Astrocyte (in vitro differentiated cells and primary cell): ENCODE data around the gene PEMT. TPM values are rescaled to one million over a fixed set of nuclear protein-coding genes. Genes with fewer than 3 reads are reported as not detected.

Experiments
- DNase-seq: peaks from one replicate; pipeline ENCODE4 v3.0.0-alpha.2; 2010; ENCODE audit warnings: low read depth
- FAIRE-seq: peaks from 2 replicates; lab custom pipeline; 2011; peaks lifted over from hg19 to GRCh38; lab: Jason Lieb, UNC
- H2AFZ ChIP-seq: 2 replicates; pipeline ENCODE4 v1.6.0; 2012; ENCODE audit warnings: low read depth, low read length, inconsistent platforms
- H3K27ac ChIP-seq: 2 replicates; pipeline ENCODE4 v1.5.1; 2011; ENCODE audit warnings: low read depth, low read length, inconsistent platforms
- H3K27me3 ChIP-seq: 2 replicates; pipeline ENCODE4 v1.6.0; 2011; ENCODE audit warnings: low read length, inconsistent platforms; ENCODE audit not compliant: insufficient read depth
- H3K36me3 ChIP-seq: 2 replicates; pipeline ENCODE4 v1.5.1; 2011; ENCODE audit warnings: low read length, inconsistent platforms; ENCODE audit not compliant: insufficient read depth
- H3K4me1 ChIP-seq: 2 replicates; pipeline ENCODE4 v1.5.1; 2011; ENCODE audit warnings: low read length, inconsistent platforms; ENCODE audit not compliant: insufficient read depth
- H3K4me2 ChIP-seq: 2 replicates; pipeline ENCODE4 v1.6.0; 2012; ENCODE audit warnings: low read length, inconsistent platforms
- H3K4me3 ChIP-seq: 2 replicates; pipeline ENCODE4 v1.5.1; 2011; ENCODE audit warnings: low read depth, mild to moderate bottlenecking, low read length, inconsistent platforms; ENCODE audit not compliant: insufficient read depth
- H3K79me2 ChIP-seq: 2 replicates; pipeline ENCODE4 v1.6.0; 2012; ENCODE audit warnings: mild to moderate bottlenecking, low read length, inconsistent platforms; ENCODE audit not compliant: insufficient read depth
- H3K9ac ChIP-seq: 2 replicates; pipeline ENCODE4 v1.6.0; 2012; ENCODE audit warnings: mild to moderate bottlenecking, low read length, inconsistent platforms
- H3K9me3 ChIP-seq: 2 replicates; pipeline ENCODE4 v1.5.1; 2012; ENCODE audit warnings: low read depth, mild to moderate bottlenecking, low read length, inconsistent platforms; ENCODE audit not compliant: insufficient read depth
- H4K20me1 ChIP-seq: 2 replicates; pipeline ENCODE4 v1.6.0; 2012; ENCODE audit warnings: low read length, inconsistent platforms; ENCODE audit not compliant: insufficient read depth
- H3K27ac Mint-ChIP-seq: one replicate; pipeline ENCODE4 v1.8.0; 2021; ENCODE audit warnings: mild to moderate bottlenecking, mixed read lengths; ENCODE audit not compliant: unreplicated experiment
- H3K27me3 Mint-ChIP-seq: one replicate; pipeline ENCODE4 v1.8.0; 2021; ENCODE audit warnings: low read depth, mixed read lengths; ENCODE audit not compliant: unreplicated experiment
- H3K36me3 Mint-ChIP-seq: one replicate; pipeline ENCODE4 v1.8.0; 2021; ENCODE audit warnings: low read depth, mixed read lengths; ENCODE audit not compliant: unreplicated experiment
- H3K4me1 Mint-ChIP-seq: one replicate; pipeline ENCODE4 v1.8.0; 2021; ENCODE audit warnings: low read depth, mixed read lengths; ENCODE audit not compliant: unreplicated experiment
- H3K4me3 Mint-ChIP-seq: one replicate; pipeline ENCODE4 v1.8.0; 2021; ENCODE audit warnings: mild to moderate bottlenecking, moderate library complexity, mixed read lengths; ENCODE audit not compliant: unreplicated experiment
- H3K9me3 Mint-ChIP-seq: one replicate; pipeline ENCODE4 v1.8.0; 2021; ENCODE audit warnings: mild to moderate bottlenecking, mixed read lengths; ENCODE audit not compliant: unreplicated experiment
- EZH2 ChIP-seq: IDR thresholded peaks from 2 replicates; pipeline ENCODE4 v1.6.1; 2012; ENCODE audit warnings: mild to moderate bottlenecking, low read length, inconsistent platforms; ENCODE audit not compliant: insufficient read depth
- total RNA-seq: library from RNA; stranded (reverse); gene quantifications from 2 replicates; pipeline ENCODE4 v1.2.1, GENCODE V29; 2021
- TF ChIP-seq, protein P1 (sequence below): IDR thresholded peaks from 2 replicates; pipeline ENCODE4 v1.5.1; 2011; ENCODE audit warnings: low read depth, mild to moderate bottlenecking, inconsistent platforms, low read length, moderate library complexity; ENCODE audit not compliant: insufficient read depth

PEMT gene
- total RNA-seq, 1 donor from 2014 or later = 19.5 TPM

DNA sequence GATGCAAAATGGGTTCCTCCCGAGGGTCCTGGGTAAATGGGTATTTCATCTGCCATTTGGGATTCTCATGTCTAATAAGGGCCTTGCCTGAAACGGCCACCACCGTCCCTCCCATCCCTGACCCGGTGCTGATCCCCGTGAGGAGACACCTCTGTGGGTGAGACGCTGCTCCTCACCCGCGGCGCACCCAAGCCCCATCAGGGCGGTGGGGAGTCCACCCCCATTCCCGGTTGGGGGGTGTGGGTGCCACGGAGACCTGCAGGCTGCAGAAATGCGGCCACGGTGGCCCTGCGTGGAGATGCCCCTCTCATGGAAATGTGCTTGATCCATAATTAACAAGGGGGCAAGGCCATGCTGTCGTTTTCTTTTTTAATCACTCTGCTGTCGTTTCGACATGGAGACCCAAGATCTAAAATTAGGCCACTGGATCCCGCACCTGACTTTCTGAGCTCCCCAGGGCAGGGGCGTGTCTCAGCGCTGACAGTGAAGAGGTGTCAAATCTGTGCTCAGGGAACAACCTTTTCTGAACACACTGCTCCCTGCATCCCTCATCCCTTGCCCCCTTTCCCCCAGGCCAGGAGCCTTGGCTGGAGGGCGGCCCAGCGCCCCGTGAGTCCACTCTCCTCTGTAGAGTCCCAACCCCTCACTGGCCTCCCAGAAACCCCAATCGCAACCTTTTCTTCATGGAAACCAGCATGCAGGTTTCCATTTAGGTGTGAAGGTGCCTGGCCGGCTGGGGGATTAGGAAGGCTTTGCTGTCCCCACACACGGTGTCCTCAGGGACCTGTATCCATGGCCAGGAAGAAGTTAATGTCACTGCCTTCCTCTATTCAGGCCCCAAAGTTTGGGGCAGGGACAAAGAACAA lies 38.9 kb downstream of the PEMT start:
- Histone ChIP-seq H3K9me3 (no peaks in the 10 kb centered on the region), H3K27ac (no peak overlapping the region), H3K36me3 (no peaks in the 10 kb centered on the region), H3K4me3 (no peak overlapping the region), H4K20me1 (peaks cover 28% of the 10 kb centered on the region), H3K27me3 (no peaks in the 10 kb centered on the region), H3K4me1 (no peaks in the 10 kb centered on the region), H3K79me2 (no peaks in the 10 kb centered on the region), H2AFZ (no peak overlapping the region), H3K9ac (no peak overlapping the region), H3K4me2 (no peak overlapping the region)
- Mint-ChIP-seq H3K36me3 (peaks cover 5% of the 10 kb centered on the region), H3K9me3 (peaks cover 1% of the 10 kb centered on the region), H3K27ac (no peak overlapping the region), H3K4me1 (no peaks in the 10 kb centered on the region), H3K4me3 (no peak overlapping the region), H3K27me3 (peaks cover 39% of the 10 kb centered on the region)
- no peak for TF ChIP-seq EZH2
- TF ChIP-seq, protein P1, sequence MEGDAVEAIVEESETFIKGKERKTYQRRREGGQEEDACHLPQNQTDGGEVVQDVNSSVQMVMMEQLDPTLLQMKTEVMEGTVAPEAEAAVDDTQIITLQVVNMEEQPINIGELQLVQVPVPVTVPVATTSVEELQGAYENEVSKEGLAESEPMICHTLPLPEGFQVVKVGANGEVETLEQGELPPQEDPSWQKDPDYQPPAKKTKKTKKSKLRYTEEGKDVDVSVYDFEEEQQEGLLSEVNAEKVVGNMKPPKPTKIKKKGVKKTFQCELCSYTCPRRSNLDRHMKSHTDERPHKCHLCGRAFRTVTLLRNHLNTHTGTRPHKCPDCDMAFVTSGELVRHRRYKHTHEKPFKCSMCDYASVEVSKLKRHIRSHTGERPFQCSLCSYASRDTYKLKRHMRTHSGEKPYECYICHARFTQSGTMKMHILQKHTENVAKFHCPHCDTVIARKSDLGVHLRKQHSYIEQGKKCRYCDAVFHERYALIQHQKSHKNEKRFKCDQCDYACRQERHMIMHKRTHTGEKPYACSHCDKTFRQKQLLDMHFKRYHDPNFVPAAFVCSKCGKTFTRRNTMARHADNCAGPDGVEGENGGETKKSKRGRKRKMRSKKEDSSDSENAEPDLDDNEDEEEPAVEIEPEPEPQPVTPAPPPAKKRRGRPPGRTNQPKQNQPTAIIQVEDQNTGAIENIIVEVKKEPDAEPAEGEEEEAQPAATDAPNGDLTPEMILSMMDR = no peak
- DNase-seq = no peak
- FAIRE-seq = no peak

- Mint-ChIP-seq H3K27ac (no peak overlapping the region), H3K36me3 (peaks cover 5% of the 10 kb centered on the region), H3K27me3 (peaks cover 34% of the 10 kb centered on the region), H3K9me3 (peaks cover 1% of the 10 kb centered on the region), H3K4me1 (no peaks in the 10 kb centered on the region), H3K4me3 (no peak overlapping the region)
- H3K27ac ChIP-seq = no peak overlapping the region
- FAIRE-seq (no peak), DNase-seq (no peak)
- H4K20me1 ChIP-seq = peaks cover 23% of the 10 kb centered on the region
- no peaks in the 10 kb centered on the region for H3K9me3 ChIP-seq
- H3K4me2 ChIP-seq = no peak overlapping the region
- no peak for TF ChIP-seq EZH2
- TF ChIP-seq, protein P1 = no peak
- no peaks in the 10 kb centered on the region for H3K79me2 ChIP-seq
- no peak overlapping the region for H3K4me3 ChIP-seq
- no peak overlapping the region for H3K9ac ChIP-seq
- H3K27me3 ChIP-seq = no peaks in the 10 kb centered on the region
- H3K36me3 ChIP-seq = no peaks in the 10 kb centered on the region
- no peaks in the 10 kb centered on the region for H3K4me1 ChIP-seq
- H2AFZ ChIP-seq = no peak overlapping the region
Observed at GRCh38 chr17:17551361-17551760, 40.1 kb downstream of the PEMT start.
